ENCODE results near the gene NOP53.
A peak's percentile ranks its signal among the peaks of the same experiment; 100 is the strongest.
"Not testable (repeated sequence)": the region's sequence is repeated elsewhere in the genome, so short reads cannot be mapped to it uniquely, and the experiment has no call there.

Gene NOP53

GRCh38 chr19:47749326-47749725 lies 4.0 kb downstream of the NOP53 start:
- peak; percentile 84 for DNase-seq (ENCODE audit: low read depth, low spot score)
- H3K4me3 ChIP-seq (ENCODE audit: low read length): peak overlapping the region; percentile 40

- H3K4me3 ChIP-seq (ENCODE audit: low read length): peak overlapping the region; percentile 40
- DNase-seq (ENCODE audit: low read depth, low spot score): no peak
Measured at GRCh38 chr19:47750752-47751151, 5.4 kb downstream of the NOP53 start.

GRCh38 chr19:47752440-47753211 lies 7.3 kb downstream of the NOP53 start:
- peak overlapping the region; percentile 63 for H3K4me3 ChIP-seq (ENCODE audit: low read length)
- DNase-seq (ENCODE audit: low read depth, low spot score): peak; percentile 94

- no peak overlapping the region for H3K4me3 ChIP-seq (ENCODE audit: low read length)
Measured at GRCh38 chr19:47754206-47755064, 9.1 kb downstream of the NOP53 start.

GRCh38 chr19:47755065-47755761 lies 9.9 kb downstream of the NOP53 start:
- H3K4me3 ChIP-seq (ENCODE audit: low read length): no peak overlapping the region
- DNase-seq (ENCODE audit: low read depth, low spot score): no peak

More at GRCh38 chr19:47754206-47755064, 9.1 kb downstream of the NOP53 start:
- DNase-seq (ENCODE audit: low read depth, low spot score): no peak

GRCh38 chr19:47755762-47756626 lies 10.6 kb downstream of the NOP53 start:
- DNase-seq (ENCODE audit: low read depth, low spot score): no peak
- H3K4me3 ChIP-seq (ENCODE audit: low read length): no peak overlapping the region

- no peak overlapping the region for H3K4me3 ChIP-seq (ENCODE audit: low read length)
- no peak for DNase-seq (ENCODE audit: low read depth, low spot score)
Measured at GRCh38 chr19:47756627-47756929, 11.2 kb downstream of the NOP53 start.

GRCh38 chr19:47756953-47757608 lies 11.7 kb downstream of the NOP53 start:
- no peak overlapping the region for H3K4me3 ChIP-seq (ENCODE audit: low read length)
- no peak for DNase-seq (ENCODE audit: low read depth, low spot score)

- no peak overlapping the region for H3K4me3 ChIP-seq (ENCODE audit: low read length)
Measured at GRCh38 chr19:47757617-47758442, 12.5 kb downstream of the NOP53 start.

GRCh38 chr19:47758443-47758804 lies 13.1 kb downstream of the NOP53 start:
- no peak overlapping the region for H3K4me3 ChIP-seq (ENCODE audit: low read length)
- no peak for DNase-seq (ENCODE audit: low read depth, low spot score)

More at GRCh38 chr19:47757617-47758442, 12.5 kb downstream of the NOP53 start:
- no peak for DNase-seq (ENCODE audit: low read depth, low spot score)

- DNase-seq (ENCODE audit: low read depth, low spot score): no peak
- no peak overlapping the region for H3K4me3 ChIP-seq (ENCODE audit: low read length)
Measured at GRCh38 chr19:47760632-47760999, 15.3 kb downstream of the NOP53 start.

GRCh38 chr19:47761566-47761965 lies 16.2 kb downstream of the NOP53 start:
- no peak for DNase-seq (ENCODE audit: low read depth, low spot score)

GRCh38 chr19:47762151-47762550 lies 16.8 kb downstream of the NOP53 start:
- no peak overlapping the region for H3K4me3 ChIP-seq (ENCODE audit: low read length)
- DNase-seq (ENCODE audit: low read depth, low spot score): no peak

More at GRCh38 chr19:47761566-47761965, 16.2 kb downstream of the NOP53 start:
- H3K4me3 ChIP-seq (ENCODE audit: low read length): no peak overlapping the region

- no peak overlapping the region for H3K4me3 ChIP-seq (ENCODE audit: low read length)
- no peak for DNase-seq (ENCODE audit: low read depth, low spot score)
Measured at GRCh38 chr19:47762615-47763308, 17.4 kb downstream of the NOP53 start.

GRCh38 chr19:47764705-47765104 lies 19.4 kb downstream of the NOP53 start:
- H3K4me3 ChIP-seq (ENCODE audit: low read length); DNase-seq (ENCODE audit: low read depth, low spot score): not testable (repeated sequence)

- no peak for DNase-seq (ENCODE audit: low read depth, low spot score)
- no peak overlapping the region for H3K4me3 ChIP-seq (ENCODE audit: low read length)
Measured at GRCh38 chr19:47765523-47766358, 20.4 kb downstream of the NOP53 start.

- no peak overlapping the region for H3K4me3 ChIP-seq (ENCODE audit: low read length)
- no peak for DNase-seq (ENCODE audit: low read depth, low spot score)
Measured at GRCh38 chr19:47766359-47766620, 20.9 kb downstream of the NOP53 start.
